GM12878 (cell line): ENCODE data around the gene ARHGAP26.

Experiments used
- EED ChIP-seq: sonication (generic); IDR thresholded peaks from 2 replicates; pipeline ENCODE4 v1.6.1; 2016; ENCODE audit warnings: antibody characterized with exemption, low read depth
- EZH2 ChIP-seq: IDR thresholded peaks from 2 replicates; pipeline ENCODE4 v1.6.1; 2012; ENCODE audit warnings: low read depth, mild to moderate bottlenecking, control low read depth, inconsistent platforms, low read length, borderline replicate concordance; ENCODE audit not compliant: control insufficient read depth
- JUND ChIP-seq: IDR thresholded peaks from 2 replicates; pipeline ENCODE4 v1.6.1; 2012; ENCODE audit warnings: low read depth, mild to moderate bottlenecking, low read length, improper control_type of control experiment, moderate library complexity
- SMAD1 ChIP-seq: fragments of 450-650 bp; IDR thresholded peaks from 2 replicates; pipeline ENCODE4 v1.6.1; 2018; ENCODE audit warnings: mild to moderate bottlenecking, low read depth; ENCODE audit not compliant: partially characterized antibody
- SRF ChIP-seq, 2 experiments: IDR thresholded peaks; 2 replicates each; pipeline ENCODE4 v1.6.1; 2011; ENCODE audit warnings: low read depth in 2 of 2, low read length in 2 of 2, mild to moderate bottlenecking in 1 of 2, moderate library complexity in 1 of 2
- TAF1 ChIP-seq: IDR thresholded peaks from 2 replicates; pipeline ENCODE4 v1.6.1; 2011; ENCODE audit warnings: mild to moderate bottlenecking, low read depth, low read length, borderline replicate concordance
- TF ChIP-seq, protein P1 (sequence below), 3 experiments: IDR thresholded peaks in 2 of 3; conservative IDR thresholded peaks in 1 of 3; 2 replicates each; pipeline ENCODE4 v1.5.1; 2011; ENCODE audit warnings: low read depth in 3 of 3, low read length in 3 of 3, mild to moderate bottlenecking in 3 of 3, control low read depth in 2 of 3, moderate library complexity in 2 of 3, inconsistent platforms in 1 of 3, mixed read lengths in 1 of 3; ENCODE audit not compliant: control insufficient read depth in 2 of 3, insufficient read depth in 1 of 3; ENCODE audit errors: extremely low read depth in 1 of 3

DNA sequence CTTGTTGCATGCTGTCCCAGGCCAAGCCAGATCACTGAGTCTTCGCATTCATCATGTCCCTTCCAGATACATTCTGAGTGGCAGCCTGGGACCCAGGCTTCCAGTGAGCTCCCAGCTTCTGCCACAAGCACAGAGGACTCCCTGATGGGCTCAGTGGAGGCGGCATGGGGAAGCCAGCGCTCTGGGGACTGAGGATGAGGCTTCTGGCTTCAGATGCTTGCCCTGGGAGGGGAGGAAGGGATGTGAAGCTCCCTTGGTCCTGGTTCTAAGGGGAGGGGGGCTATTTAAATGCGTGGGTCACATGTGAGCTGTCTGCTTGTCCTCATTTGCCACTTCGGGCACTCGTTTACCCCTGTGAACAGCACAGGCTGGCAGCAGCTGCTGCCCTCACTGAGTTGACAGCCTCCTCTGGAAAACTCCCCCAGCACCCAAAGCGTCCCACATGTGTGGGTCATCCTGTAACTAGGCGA, 459.3 kb downstream of the ARHGAP26 start:
- TF ChIP-seq SMAD1 (no peak), TAF1 (no peak), JUND (no peak), EED (no peak; the same call in 1 of the 2 replicates), EZH2 (no peak), SRF (IDR thresholded peaks at IDR 0.05; ENCODE audit: low read depth in 2 of 2, low read length in 2 of 2) (no peak)
- TF ChIP-seq, protein P1, sequence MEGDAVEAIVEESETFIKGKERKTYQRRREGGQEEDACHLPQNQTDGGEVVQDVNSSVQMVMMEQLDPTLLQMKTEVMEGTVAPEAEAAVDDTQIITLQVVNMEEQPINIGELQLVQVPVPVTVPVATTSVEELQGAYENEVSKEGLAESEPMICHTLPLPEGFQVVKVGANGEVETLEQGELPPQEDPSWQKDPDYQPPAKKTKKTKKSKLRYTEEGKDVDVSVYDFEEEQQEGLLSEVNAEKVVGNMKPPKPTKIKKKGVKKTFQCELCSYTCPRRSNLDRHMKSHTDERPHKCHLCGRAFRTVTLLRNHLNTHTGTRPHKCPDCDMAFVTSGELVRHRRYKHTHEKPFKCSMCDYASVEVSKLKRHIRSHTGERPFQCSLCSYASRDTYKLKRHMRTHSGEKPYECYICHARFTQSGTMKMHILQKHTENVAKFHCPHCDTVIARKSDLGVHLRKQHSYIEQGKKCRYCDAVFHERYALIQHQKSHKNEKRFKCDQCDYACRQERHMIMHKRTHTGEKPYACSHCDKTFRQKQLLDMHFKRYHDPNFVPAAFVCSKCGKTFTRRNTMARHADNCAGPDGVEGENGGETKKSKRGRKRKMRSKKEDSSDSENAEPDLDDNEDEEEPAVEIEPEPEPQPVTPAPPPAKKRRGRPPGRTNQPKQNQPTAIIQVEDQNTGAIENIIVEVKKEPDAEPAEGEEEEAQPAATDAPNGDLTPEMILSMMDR (IDR thresholded peaks at IDR 0.05 in 2 of 3, conservative IDR thresholded peaks at IDR 0.05 in 1 of 3; ENCODE audit: control insufficient read depth in 2 of 3, extremely low read depth in 1 of 3, insufficient read depth in 1 of 3, low read depth in 3 of 3, low read length in 3 of 3) = no peak
